Thyroid gland (tissue), 4 donors: Measurements from ENCODE around the gene MDM2.

Experiments used
- POLR2A ChIP-seq, 2 donors: fragments of 450-650 bp; IDR thresholded peaks; one replicate each; pipeline ENCODE4 v1.6.1; 2017; ENCODE audit warnings: antibody characterized with exemption in 2 of 2, mild to moderate bottlenecking in 2 of 2, moderate library complexity in 1 of 2
- TF ChIP-seq, protein P1 (sequence below), 6 experiments: fragments of 200-600 bp in 3 of 6; fragments of 450-650 bp in 3 of 6; sonication (generic) in 3 of 6; IDR thresholded peaks; one replicate each; pipeline ENCODE4 v1.5.1; 2016 to 2019; ENCODE audit warnings: antibody characterized with exemption in 6 of 6, mild to moderate bottlenecking in 2 of 6, inconsistent platforms in 1 of 6, moderate library complexity in 1 of 6

DNA sequence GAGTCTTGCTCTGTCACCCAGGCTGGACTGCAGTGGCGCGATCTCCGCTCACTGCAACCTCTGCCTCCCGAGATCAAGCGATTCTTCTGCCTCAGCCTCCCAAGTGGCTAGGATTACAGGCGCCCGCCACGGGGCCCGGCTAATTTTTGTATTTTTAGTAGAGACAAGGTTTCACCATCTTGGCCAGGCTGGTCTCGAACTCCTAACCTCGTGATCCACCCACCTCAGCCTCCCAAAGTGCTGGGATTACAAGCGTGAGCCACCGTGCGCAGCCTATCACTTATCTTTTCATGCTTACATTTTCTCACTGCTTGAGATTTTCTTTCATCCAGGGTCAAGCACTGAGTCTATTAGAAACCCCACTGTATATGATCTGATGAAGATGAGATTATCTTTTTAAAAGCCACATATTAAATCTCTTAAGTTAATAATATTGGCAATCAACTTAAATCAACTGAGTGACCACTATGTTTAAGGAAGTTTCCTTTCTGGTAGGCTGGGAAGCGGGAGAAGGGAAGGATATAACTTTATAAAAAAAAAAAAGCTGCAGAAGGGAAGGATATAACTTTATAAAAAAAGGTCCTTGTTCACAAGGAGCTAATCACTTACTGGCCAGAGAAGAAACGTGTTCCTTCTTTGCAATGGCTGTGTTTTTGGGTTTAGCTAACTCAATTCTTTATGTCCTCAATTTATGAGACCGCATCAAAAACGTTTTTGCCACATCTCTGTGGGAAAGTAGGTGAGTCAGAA is 1.3 kb upstream of the MDM2 start:
- TF ChIP-seq, protein P1, sequence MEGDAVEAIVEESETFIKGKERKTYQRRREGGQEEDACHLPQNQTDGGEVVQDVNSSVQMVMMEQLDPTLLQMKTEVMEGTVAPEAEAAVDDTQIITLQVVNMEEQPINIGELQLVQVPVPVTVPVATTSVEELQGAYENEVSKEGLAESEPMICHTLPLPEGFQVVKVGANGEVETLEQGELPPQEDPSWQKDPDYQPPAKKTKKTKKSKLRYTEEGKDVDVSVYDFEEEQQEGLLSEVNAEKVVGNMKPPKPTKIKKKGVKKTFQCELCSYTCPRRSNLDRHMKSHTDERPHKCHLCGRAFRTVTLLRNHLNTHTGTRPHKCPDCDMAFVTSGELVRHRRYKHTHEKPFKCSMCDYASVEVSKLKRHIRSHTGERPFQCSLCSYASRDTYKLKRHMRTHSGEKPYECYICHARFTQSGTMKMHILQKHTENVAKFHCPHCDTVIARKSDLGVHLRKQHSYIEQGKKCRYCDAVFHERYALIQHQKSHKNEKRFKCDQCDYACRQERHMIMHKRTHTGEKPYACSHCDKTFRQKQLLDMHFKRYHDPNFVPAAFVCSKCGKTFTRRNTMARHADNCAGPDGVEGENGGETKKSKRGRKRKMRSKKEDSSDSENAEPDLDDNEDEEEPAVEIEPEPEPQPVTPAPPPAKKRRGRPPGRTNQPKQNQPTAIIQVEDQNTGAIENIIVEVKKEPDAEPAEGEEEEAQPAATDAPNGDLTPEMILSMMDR (IDR thresholded peaks at IDR 0.05) = no peak
- TF ChIP-seq POLR2A (IDR thresholded peaks at IDR 0.05) = no peak
